Epithelial cell of esophagus (primary cell): ENCODE measurements around the gene SIRT2.

Experiments used
- DNase-seq: peaks from one replicate; pipeline ENCODE4 v3.0.0; 2010; ENCODE audit warnings: low read depth
- H3K4me3 ChIP-seq: 2 replicates; pipeline ENCODE4 v1.5.1; 2011; ENCODE audit warnings: mild to moderate bottlenecking, low read length, control low read depth
- CTCF ChIP-seq: IDR thresholded peaks from 2 replicates; pipeline ENCODE4 v1.5.1; 2011; ENCODE audit warnings: low read depth, mild to moderate bottlenecking, low read length, control low read depth, inconsistent platforms; ENCODE audit not compliant: insufficient read depth; ENCODE audit errors: missing control alignments

The SIRT2 gene

GRCh38 chr19:38939957-38940356 lies 40.5 kb upstream of the SIRT2 start:
- no peak overlapping the region for H3K4me3 ChIP-seq
- no peak for TF ChIP-seq CTCF
- no peak for DNase-seq

- no peak overlapping the region for H3K4me3 ChIP-seq
- TF ChIP-seq CTCF, result no peak
Observed at GRCh38 chr19:38933544-38933943, 34.1 kb upstream of the SIRT2 start.

GRCh38 chr19:38932425-38933179 lies 33.2 kb upstream of the SIRT2 start:
- peak; percentile 40 for TF ChIP-seq CTCF
- H3K4me3 ChIP-seq, result no peak overlapping the region
- DNase-seq, result peak; percentile 49

More at GRCh38 chr19:38933544-38933943, 34.1 kb upstream of the SIRT2 start:
- no peak for DNase-seq

GRCh38 chr19:38931521-38931793 lies 32.0 kb upstream of the SIRT2 start:
- no peak for DNase-seq
- H3K4me3 ChIP-seq, result peak overlapping the region; percentile 99
- no peak for TF ChIP-seq CTCF

GRCh38 chr19:38930776-38931520 lies 31.5 kb upstream of the SIRT2 start, which contains the start of gene MRPS12:
MRPS12 (plus strand) TSS chr19:38930944; CDS start chr19:38931295, 351 bp downstream.
- no peak for TF ChIP-seq CTCF
- DNase-seq, result peak; percentile 100
- peak within 1 kb of the TSS; percentile 99 for H3K4me3 ChIP-seq

GRCh38 chr19:38929929-38930775 lies 30.7 kb upstream of the SIRT2 start, which contains the start of gene SARS2:
SARS2 (minus strand) TSS chr19:38930763; CDS start chr19:38930736, 27 bp downstream.
- peak; percentile 83 for TF ChIP-seq CTCF

More at GRCh38 chr19:38929929-38930775, 30.7 kb upstream of the SIRT2 start, which contains the start of gene SARS2:
- H3K4me3 ChIP-seq, result peak within 1 kb of the TSS; percentile 99
- DNase-seq, result peak; percentile 93
